SU-DHL-6 (cell line): Measurements from ENCODE around the gene ST7.

ENCODE experiments used
- H2AFZ ChIP-seq: fragments of 200-600 bp; sonication (generic); 2 replicates; pipeline ENCODE4 v1.6.1; 2014; ENCODE audit warnings: low read depth, mild to moderate bottlenecking, moderate library complexity, mixed read lengths, antibody characterized with exemption, low read length; ENCODE audit not compliant: severe bottlenecking
- H3F3A ChIP-seq: fragments of 200-600 bp; shearing (Covaris generic); 2 replicates; pipeline ENCODE4 v1.6.0; 2016; ENCODE audit warnings: antibody characterized with exemption, mild to moderate bottlenecking; ENCODE audit not compliant: insufficient read depth
- H3K27ac ChIP-seq: fragments of 200-600 bp; sonication (generic); 2 replicates; pipeline ENCODE4 v1.5.1; 2016; ENCODE audit warnings: low read depth, mild to moderate bottlenecking, low read length, moderate library complexity, mixed read lengths
- H3K27me3 ChIP-seq: fragments of 200-600 bp; sonication (generic), shearing (Covaris generic); 2 replicates; pipeline ENCODE4 v1.6.0; 2014; ENCODE audit warnings: mild to moderate bottlenecking, low read length
- H3K36me3 ChIP-seq: fragments of 200-600 bp; sonication (generic); 2 replicates; pipeline ENCODE4 v1.6.1; 2014; ENCODE audit warnings: mild to moderate bottlenecking, low read length, mixed read lengths
- H3K4me2 ChIP-seq: fragments of 300-600, 200-600 bp; shearing (Covaris generic), sonication (generic); 2 replicates; pipeline ENCODE4 v1.6.0; 2014; ENCODE audit warnings: low read length, low read depth, mild to moderate bottlenecking; ENCODE audit not compliant: poor library complexity, severe bottlenecking
- H3K4me3 ChIP-seq: fragments of 200-600 bp; sonication (generic); 2 replicates; pipeline ENCODE4 v1.5.1; 2014; ENCODE audit warnings: antibody characterized with exemption, low read length, mild to moderate bottlenecking, mixed read lengths; ENCODE audit not compliant: insufficient read depth, poor library complexity, severe bottlenecking
- H3K79me2 ChIP-seq: fragments of 200-600 bp; sonication (generic); 2 replicates; pipeline ENCODE4 v1.6.1; 2014; ENCODE audit warnings: mild to moderate bottlenecking, low read length, moderate library complexity; ENCODE audit not compliant: insufficient read depth
- H3K9ac ChIP-seq: fragments of 200-600 bp; sonication (generic); 2 replicates; pipeline ENCODE4 v1.7.0; 2014; ENCODE audit warnings: mild to moderate bottlenecking, low read length
- H3K9me2 ChIP-seq: fragments of 200-600 bp; sonication (generic); replicated peaks from 2 replicates; pipeline ENCODE4 v1.6.1; 2014; ENCODE audit warnings: low read length; ENCODE audit not compliant: insufficient read depth
- H3K9me3 ChIP-seq: fragments of 200-600 bp; sonication (generic); 2 replicates; pipeline ENCODE4 v1.6.1; 2014; ENCODE audit warnings: low read length, mixed read lengths; ENCODE audit not compliant: insufficient read depth
- H4K20me1 ChIP-seq: fragments of 200-600 bp; sonication (generic); 2 replicates; pipeline ENCODE4 v1.6.1; 2014; ENCODE audit warnings: low read depth, mild to moderate bottlenecking, antibody characterized with exemption, low read length, moderate library complexity, mixed read lengths
- EZH2phosphoT487 ChIP-seq: fragments of 200-600 bp; sonication (generic), shearing (Covaris generic); conservative IDR thresholded peaks from 2 replicates; pipeline ENCODE4 v1.6.1; 2018; ENCODE audit warnings: mild to moderate bottlenecking, antibody characterized with exemption, low read length, moderate library complexity, mixed read lengths
- TF ChIP-seq, protein P1 (sequence below): fragments of 200-600 bp; sonication (generic); IDR thresholded peaks from one replicate; pipeline ENCODE4 v1.5.1; 2017; ENCODE audit warnings: antibody characterized with exemption, mild to moderate bottlenecking, low read length, moderate library complexity; ENCODE audit not compliant: insufficient read depth, poor library complexity, severe bottlenecking

The ST7 gene

DNA sequence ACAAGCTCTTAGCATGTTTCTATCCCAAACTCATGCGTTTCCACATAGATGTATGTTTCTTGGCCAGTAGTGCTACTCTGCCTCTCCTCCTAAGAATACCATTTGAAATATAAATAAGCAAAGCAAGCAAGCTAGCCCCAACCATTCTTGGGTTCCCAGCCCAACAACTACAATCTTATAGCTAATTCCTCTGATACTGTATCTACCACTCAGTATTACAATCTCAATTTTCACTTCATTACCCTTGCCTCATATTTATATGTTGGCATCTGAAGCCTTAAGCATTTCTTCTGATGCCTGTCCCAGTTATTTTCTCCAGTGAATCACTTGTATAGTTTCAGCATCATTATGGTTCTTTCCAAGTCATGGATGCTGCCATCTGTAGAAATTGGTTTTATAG is 181.1 kb downstream of the ST7 start:
- Histone ChIP-seq H2AFZ (no peak overlapping the region), H3K27ac (no peak overlapping the region), H4K20me1 (no peaks in the 10 kb centered on the region), H3K4me3 (no peak overlapping the region), H3K9me2 (no peaks in the 10 kb centered on the region), H3K9ac (no peak overlapping the region), H3K79me2 (no peaks in the 10 kb centered on the region), H3K27me3 (no peaks in the 10 kb centered on the region), H3F3A (no peaks in the 10 kb centered on the region), H3K36me3 (no peaks in the 10 kb centered on the region), H3K9me3 (no peaks in the 10 kb centered on the region), H3K4me2 (no peak overlapping the region)
- no peak for TF ChIP-seq EZH2phosphoT487
- TF ChIP-seq, protein P1, sequence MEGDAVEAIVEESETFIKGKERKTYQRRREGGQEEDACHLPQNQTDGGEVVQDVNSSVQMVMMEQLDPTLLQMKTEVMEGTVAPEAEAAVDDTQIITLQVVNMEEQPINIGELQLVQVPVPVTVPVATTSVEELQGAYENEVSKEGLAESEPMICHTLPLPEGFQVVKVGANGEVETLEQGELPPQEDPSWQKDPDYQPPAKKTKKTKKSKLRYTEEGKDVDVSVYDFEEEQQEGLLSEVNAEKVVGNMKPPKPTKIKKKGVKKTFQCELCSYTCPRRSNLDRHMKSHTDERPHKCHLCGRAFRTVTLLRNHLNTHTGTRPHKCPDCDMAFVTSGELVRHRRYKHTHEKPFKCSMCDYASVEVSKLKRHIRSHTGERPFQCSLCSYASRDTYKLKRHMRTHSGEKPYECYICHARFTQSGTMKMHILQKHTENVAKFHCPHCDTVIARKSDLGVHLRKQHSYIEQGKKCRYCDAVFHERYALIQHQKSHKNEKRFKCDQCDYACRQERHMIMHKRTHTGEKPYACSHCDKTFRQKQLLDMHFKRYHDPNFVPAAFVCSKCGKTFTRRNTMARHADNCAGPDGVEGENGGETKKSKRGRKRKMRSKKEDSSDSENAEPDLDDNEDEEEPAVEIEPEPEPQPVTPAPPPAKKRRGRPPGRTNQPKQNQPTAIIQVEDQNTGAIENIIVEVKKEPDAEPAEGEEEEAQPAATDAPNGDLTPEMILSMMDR: no peak

DNA sequence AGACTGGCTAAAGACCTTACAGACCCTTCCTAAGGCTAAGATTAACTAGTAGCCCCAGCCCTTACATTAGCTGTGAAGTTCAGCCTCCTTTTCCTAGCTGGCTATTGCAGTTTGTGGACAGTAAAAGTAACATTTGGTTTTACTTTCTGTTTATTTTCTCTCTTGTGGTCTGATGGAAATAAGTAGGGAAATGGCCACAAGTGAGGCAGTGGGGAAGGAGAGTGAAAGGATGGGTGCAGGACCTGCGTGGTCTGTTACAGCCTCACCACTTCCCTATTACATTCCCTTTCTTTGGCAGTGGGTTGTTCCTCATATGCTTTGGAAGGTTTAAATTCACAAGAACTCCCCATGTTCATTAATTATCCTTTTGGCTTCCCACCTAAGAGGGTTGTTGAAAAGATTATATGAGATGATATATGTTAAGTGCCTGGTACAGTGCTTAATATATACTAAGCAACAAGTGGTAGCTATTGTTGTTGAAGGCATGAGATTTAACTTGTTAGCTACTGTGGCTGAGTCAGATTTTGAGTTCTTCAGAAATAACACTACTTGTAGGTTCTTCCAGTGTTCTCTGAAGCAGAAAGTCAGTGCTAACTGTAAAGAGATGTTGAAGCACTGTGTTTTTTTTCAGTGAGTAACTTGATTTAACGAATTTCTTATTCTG is 181.7 kb downstream of the ST7 start:
- Histone ChIP-seq H2AFZ (no peak overlapping the region), H4K20me1 (no peaks in the 10 kb centered on the region), H3K9me2 (no peaks in the 10 kb centered on the region), H3F3A (no peaks in the 10 kb centered on the region), H3K36me3 (no peaks in the 10 kb centered on the region), H3K27ac (no peak overlapping the region), H3K79me2 (no peaks in the 10 kb centered on the region), H3K4me2 (no peak overlapping the region), H3K4me3 (no peak overlapping the region), H3K9ac (no peak overlapping the region), H3K27me3 (no peaks in the 10 kb centered on the region), H3K9me3 (no peaks in the 10 kb centered on the region)
- TF ChIP-seq, protein P1: no peak

DNA sequence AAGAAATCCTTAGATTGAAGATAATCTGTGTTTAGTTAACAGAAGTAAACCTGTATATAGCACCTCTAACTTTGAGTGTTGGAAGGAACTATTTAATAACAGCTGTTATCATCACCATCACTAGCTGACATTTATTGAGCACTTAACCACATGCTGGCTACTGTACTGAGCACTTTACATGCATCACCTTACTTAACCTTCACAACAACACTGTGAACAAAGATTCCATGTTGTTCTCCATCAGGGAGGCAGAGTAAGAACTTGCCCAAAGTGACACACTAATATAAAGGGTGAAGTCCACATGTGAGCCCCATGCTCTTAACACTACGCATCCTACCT is 182.2 kb downstream of the ST7 start:
- Histone ChIP-seq H3K4me2 (no peak overlapping the region), H3K9me3 (no peaks in the 10 kb centered on the region), H3K36me3 (no peaks in the 10 kb centered on the region), H3K27me3 (no peaks in the 10 kb centered on the region), H3K9ac (no peak overlapping the region), H3K79me2 (no peaks in the 10 kb centered on the region), H3F3A (no peaks in the 10 kb centered on the region), H3K4me3 (no peak overlapping the region), H3K9me2 (no peaks in the 10 kb centered on the region), H2AFZ (no peak overlapping the region), H4K20me1 (no peaks in the 10 kb centered on the region), H3K27ac (no peak overlapping the region)
- no peak for TF ChIP-seq EZH2phosphoT487
- TF ChIP-seq, protein P1: no peak
